HG03439 (cell line): ENCODE results near the gene INO80C.

ENCODE experiments used
- ATAC-seq: cut with Tn5 transposase; IDR thresholded peaks from one replicate; pipeline ENCODE4 v1.9.1; 2021; ENCODE audit warnings: mild to moderate bottlenecking, moderate library complexity; ENCODE audit not compliant: unreplicated experiment

INO80C gene, protein sequence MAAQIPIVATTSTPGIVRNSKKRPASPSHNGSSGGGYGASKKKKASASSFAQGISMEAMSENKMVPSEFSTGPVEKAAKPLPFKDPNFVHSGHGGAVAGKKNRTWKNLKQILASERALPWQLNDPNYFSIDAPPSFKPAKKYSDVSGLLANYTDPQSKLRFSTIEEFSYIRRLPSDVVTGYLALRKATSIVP

GRCh38 chr18:35497370-35498197 is at the start of gene INO80C:
Gene INO80C (minus strand): TSS chr18:35497960. CDS start chr18:35497874, 86 bp downstream.
- ATAC-seq: peak; percentile 95

- ATAC-seq: no peak
These were observed 49.3 kb upstream of the INO80C start for GRCh38 chr18:35547008-35547605.

DNA sequence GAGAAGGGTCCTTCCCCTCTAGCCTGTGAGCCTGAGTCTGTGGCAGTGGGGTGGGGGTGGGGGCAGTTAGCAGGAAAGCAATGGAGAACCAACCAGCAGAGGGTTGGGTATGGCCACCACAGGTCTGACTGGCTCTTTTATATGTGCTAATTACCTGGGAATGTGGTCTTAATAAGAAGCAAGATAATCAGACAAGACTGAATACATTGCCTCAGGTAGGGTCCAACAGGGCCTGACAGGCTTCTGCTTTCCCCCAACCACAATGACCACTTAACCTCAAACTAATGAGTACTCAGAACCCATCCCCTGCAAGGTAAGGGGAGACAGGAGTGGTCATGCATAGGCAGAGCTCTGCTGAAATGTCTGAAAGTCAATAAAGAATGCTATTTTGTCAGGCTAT is 44.6 kb upstream of the INO80C start:
- ATAC-seq: no peak

DNA sequence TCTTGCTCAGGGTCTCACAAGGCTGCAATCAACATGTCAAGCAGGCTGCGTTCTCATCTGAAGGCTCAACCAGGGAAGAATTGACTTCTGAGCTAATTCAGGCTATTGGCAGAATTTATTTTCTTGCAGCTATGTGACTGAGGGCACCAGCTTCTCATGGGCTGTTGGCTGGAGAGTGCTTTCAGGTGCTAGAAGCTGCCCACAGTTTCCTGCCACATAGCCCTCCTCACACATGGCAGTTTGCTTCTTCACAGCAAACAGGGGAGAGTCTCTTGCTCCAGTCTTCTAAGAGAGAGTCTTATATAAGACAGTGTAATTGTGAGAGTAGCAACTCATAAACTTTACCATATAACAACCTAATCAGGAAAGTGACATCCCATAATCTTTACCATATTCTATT is 37.5 kb upstream of the INO80C start:
- no peak for ATAC-seq

DNA sequence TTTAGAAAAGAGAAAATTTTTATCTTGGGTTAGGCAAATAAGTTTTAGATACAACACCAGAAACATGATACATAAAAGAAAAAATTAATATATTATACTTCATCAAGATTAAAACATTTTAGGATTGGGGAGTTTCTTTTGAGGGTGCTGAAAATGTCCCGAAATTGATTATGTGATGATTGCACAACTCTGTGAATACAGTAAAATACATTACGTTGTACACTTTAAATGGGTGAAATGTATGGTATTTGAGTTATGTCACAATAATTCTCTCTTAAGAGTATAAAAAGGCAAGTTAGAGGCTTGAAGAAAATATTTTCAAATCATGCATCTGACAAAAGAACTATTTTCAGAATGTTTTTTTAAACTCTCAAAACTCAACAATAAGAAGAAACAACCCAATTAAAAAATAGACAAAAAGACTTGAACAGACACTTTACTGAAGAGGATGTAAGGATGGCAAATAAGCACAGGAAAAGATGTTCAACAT is 36.2 kb upstream of the INO80C start:
- ATAC-seq: no peak

GRCh38 chr18:35528749-35529274 is 31.1 kb upstream of the INO80C start:
- ATAC-seq: no peak

DNA sequence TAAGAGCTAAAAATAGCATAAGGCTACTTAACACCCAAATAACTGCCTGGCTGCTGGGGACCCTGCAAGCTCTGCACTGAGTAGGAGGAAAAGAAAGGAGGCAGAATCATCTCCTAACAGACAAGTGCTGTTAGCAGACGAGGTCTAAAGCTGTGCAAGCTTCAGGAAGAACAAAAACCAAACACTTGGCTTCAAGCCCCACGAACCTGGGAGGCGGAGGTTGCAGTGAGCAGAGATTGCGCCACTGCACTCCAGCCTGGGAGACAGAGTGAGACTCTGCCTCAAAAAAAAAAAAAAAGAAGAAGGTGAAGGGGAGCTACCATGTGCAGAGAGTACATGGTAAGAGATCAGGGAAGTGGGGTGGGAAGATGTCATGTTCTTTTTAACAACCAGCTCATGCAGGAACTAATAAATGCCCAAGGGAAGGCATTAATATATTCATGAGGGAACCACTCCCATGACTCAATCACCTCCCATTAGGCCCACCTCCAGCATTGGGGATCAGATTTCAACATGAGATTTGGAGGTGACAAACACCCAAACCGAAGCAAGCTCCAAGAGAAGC is 28.8 kb upstream of the INO80C start:
- ATAC-seq: no peak

GRCh38 chr18:35525795-35526494 is 28.2 kb upstream of the INO80C start:
- ATAC-seq: no peak

GRCh38 chr18:35524226-35524625 is 26.5 kb upstream of the INO80C start:
- no peak for ATAC-seq

- no peak for ATAC-seq
These were observed 24.6 kb upstream of the INO80C start for GRCh38 chr18:35522130-35522959.

DNA sequence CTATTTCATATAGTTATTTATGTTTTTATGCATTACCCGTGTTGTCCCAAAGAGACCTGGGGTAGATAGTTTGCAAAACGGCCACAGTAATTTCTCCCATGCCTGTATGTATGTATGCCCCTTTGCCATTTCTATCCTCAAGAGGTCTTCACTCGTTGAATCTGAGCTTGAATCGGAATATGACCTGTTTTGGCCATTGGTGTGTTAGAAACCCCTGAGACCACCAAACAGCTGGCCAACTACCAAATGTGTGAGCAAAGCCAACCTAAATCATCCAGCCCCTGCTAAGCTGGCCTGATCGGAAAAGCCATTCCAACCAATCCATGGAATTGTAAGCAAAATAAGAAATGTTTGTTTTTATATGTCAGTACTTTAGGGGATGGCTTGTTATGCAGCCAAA is 23.4 kb upstream of the INO80C start:
- ATAC-seq: no peak

- no peak for ATAC-seq
These were observed 21.6 kb upstream of the INO80C start for GRCh38 chr18:35519148-35519899.

DNA sequence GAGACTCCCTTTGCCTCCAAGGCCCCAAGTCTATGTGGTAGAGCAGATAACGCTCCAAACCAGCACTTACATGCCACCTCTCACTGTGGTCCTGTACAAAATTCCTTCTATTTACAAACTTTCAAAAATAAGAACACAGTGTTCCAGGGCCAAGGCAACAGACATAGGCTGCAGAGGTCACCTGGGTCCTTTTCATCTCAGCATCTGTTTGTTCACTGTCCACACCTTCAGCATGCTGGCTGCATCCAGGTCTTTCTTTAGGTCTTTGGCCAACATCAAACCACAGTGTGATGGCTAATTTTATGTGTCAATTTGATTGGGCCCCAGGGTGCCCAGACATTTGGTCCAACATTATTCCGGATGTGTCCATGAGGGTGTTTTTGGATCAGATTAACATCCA is 20.0 kb upstream of the INO80C start:
- no peak for ATAC-seq

GRCh38 chr18:35516789-35517188 is 19.0 kb upstream of the INO80C start:
- no peak for ATAC-seq

GRCh38 chr18:35516351-35516750 is 18.6 kb upstream of the INO80C start:
- no peak for ATAC-seq

- ATAC-seq: no peak
These were observed 17.8 kb upstream of the INO80C start for GRCh38 chr18:35515460-35516130.

DNA sequence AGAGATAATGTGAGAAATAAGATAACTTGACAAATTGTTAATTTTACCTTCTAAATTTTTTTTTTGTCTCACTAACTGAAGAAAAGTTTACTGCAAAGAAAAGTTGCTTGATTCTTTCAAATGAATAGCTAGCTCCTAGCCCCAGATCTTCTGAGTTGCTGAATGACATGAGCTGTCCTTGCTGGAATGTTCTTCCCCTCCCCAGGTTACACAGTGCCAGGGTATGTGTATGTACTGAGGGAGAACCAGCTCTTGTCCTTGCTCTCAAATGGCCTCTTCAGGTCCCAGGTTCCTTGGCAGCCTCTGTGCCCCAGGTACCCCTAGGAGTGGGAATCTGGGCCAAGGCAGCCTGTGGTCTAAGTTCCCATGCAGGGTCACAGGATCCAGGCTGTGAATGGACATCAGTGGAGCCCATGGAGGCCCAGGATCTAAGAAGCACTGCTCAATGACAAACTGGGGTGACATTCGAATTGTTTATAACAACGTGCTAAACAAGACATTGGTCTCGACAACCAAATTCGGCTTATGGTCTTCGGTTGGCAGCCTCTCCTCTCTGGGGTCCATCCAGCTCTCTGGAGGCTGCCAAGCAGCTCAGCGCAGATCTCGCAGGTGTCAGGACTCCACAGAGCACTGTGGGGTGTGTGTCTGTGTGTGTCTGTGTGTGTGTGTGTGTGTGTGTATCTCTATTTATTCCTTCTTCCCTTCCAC is 17.1 kb upstream of the INO80C start:
- ATAC-seq: no peak

GRCh38 chr18:35514283-35514682 is 16.5 kb upstream of the INO80C start:
- ATAC-seq: no peak
